NCI-H82 (cell line): ENCODE measurements around the gene FOXF1.

Source experiments
- DNase-seq: peaks from one replicate; lab custom pipeline; 2025; lab: John Stamatoyannopoulos, UW

FOXF1 gene

DNA sequence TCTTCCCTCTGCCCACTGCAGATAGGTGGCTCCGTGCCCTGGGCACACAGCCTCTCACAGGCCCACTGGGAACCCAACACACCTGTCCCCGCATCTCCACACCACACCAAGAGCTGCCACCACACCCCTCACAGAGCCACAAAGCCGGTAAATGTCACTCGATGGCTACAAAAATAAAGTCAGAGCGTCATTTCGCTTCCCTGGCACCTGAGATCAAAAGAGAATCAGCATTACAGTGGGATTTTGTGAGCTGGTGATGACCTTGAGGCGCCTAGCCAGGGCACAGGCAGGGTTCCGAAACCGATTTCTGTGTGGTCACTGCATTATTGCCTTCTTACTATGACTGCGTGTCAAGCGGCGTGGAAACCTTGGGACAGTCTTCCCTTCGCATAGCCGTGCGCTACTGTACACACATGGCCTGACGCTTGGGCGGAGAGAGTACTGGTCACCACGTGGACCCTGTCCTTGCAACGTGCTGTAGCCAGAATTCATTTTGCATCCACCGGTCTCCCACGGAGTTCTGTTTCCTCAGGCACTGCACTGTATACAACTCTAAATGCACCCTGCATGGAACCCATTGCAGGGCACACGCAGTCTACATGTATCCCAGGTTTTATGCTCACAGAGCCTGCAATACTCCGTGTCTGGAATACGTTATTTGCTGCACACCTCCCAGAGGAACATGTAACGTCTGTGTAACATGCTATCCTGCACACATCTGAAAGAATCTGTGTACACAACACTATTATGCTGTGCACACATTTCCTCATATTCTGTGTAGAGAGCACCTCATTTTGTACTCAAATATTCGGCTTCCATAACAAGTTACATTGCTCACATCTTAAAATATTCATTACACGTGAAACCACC is 5.8 kb upstream of the FOXF1 start:
- no peak for DNase-seq

DNA sequence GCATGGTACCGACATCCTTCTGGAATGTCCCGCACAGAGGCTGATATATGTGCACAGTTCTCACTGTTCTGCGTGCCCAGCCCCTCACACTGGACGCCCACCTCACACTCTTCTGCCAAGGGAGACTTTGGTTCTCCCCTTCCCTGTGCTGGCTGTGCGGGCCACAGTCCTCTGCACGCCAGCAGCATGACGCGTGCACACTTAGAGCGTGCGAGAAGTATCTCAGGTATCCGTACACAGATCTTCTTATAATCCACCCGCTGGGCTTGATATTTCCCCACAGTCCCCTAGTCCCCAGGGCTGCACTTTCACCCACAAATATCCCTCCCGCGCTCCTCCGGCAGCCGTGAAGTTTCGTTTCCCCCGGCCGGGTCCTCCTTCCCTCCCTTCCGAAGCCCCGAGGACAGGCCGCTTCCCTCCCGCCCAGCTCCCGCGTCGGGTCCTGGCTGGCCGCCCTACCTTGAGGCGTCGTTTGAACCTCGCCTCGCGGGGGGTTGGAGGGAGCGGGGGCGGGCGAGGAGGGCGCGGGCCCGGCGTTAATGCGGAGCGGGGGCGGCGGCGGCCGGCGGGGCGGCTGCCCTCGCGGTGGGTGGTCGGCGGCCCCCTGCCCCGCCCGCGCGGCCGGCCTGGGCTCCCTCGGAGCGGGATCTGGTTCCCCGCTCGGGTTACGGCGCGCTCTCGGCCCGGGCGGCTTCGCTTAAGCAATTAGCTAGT is 5.0 kb upstream of the FOXF1 start:
- DNase-seq = no peak

DNA sequence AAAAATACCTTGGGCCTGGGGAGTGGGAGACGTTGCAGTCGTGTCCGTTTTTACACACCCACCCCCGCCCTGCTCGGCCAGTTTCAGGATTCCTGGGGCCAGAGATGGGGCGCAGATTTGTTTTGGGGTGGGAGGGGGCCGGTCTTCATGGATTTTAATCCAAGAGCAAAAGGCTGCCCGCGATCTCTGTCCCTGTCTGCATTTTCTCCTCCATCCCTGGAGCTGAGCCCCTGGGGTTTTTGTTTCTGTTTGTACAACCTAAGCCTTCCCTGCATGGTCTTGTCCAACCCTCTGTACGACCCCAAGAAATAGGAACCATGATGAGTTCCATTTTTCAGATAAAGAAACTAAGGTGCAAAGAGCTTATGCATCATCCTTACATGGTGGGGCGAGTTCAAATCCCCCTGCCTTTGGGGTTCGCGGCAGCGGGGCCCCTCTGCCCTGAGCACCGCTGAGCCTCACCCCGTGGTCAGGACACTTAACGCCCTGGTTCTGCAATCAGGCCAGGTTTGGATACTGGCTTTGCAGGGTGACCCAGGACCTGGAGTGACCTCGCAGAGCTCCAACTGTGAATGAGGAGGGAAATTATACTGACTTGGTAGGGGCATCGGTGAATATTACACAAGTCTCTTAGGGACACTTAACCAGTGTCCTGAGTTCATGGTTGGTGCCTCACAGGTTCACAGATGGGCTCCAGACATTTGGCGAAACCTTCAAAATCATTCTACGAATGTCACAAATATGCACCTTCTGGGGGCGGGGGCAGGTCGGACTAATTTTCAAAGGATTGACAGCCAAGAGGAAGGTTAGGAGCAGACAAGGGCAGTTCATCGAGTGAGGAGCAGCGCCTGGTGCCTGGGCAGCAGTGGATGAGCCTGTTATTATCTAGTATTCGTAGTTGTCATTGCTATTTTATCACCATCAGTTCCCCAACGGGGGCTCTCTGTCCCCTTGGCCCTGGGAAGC is 4.1 kb upstream of the FOXF1 start:
- DNase-seq = no peak

DNA sequence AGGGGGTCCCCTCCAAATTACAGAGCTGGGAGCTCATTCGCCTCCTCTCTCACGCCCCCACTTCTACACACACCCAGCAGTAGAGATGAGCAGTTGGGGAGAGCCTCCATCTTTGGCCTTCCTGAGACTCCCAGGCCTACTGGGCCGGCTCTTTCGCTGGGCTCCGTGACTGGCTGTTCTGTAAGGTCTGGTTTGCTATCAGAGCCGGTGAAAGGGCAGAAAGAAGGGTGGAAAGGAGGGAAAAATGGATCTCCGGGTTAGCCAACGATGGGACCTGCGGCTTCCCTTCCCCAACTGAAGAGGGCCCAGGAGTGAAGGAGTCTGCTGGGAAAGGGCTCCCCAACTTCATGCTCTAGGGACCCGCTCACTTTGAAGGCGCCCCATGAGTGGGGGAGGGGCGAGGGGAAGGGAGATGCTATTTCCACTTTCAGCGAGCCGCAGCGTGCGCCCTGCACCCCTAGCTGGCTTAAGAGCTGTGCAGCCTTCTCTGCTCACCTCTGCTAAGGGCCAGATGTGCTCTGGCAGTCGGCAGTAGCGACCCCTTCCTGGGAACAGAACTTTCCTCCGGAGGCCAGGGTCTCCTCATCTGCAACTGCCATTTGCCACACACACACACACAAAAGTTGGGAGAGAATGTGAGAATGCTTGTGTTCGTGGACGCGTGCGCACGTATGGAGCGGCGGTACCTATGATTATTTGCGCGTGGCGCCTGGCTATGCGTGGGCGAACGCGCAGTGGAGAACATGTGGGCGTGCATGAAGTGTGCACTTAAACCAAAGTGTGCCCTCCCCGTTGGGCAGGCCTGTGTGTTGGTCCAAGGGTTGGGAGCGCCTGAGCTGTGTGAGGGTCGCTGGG is 2.9 kb upstream of the FOXF1 start:
- no peak for DNase-seq

DNA sequence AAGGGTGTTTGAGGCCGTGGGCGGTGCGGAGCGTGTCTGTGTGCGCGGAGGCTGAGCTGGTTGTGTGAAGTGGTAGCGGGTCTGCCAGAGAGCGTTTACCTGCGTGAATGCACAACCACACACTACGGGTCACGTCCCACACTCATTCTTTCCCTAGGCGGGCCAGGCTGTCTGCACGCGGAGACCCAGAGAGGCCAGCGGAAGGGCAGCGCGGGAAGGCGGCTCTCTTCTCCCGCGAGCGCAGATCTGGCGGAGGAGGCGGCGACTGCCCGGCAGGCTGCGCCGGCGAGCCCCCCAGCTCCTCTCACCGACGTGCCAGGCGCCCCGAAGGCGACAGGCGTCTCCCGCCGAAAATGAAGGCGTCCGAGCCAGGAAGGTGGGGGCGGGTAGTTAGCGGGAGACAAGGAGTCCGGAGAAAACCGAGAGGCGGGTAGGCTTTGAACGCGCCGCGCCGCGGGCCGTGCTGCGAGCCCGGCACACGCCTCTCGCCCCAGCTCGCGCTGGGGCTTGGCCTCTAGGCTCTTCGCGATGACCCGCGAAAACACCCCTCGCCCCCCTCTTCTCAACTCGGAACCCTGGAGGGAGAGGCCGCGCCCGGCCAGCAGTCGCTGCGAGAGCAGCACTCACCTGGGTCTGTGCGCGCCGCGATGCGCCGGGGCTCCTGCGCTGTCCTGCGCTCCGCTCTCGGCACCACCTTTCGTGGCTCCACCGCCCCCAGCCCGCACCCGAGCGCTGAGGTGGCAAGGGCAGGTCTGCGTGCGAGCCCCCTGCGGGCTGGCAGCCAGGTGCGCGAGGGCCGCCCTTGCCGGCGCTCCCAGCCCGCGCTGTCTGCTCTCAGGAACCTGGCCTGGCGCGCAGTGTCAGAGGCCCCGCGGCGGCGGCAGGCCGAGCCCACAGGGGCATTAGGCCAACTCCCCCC is 2.0 kb upstream of the FOXF1 start:
- DNase-seq = no peak

DNA sequence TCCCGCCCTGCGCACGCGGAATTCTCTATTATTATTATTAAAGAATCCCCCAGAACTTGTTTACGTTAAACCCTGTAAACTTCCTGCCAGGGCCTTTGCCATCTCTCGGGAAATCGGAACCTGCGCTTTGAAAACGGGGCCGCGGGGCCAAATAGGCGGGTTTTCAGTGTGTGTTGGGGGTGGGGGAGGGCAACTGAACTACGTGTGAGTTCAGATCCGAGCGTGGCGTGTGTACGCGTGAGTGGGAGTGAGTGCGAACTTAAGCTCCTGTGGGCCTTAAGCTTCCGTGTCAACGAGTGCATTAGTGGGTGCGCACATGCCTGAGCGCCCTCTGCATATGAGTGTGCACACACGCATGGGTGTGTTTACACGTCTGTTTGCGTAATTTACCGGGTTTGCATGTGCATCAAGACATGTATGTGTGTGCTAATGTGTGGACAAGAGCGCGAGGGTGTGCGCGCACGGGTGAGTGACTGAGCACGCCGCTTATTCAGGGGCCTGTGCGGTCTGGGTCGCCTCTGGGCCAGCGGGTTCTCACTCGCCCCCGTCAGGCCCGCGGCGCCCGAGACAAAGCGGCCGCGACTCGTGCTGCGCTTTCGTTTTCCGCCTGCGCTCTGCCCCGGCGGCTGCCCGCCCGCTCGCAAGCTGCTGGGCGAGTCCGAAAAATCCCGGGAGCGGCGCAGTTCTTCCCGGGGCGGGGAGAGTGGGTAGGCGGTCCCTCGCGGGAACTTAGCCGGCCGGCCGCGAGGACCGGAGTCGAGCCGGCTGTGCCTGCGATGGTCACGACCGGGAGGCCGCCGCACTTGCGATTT is 1.2 kb upstream of the FOXF1 start:
- DNase-seq = no peak

DNA sequence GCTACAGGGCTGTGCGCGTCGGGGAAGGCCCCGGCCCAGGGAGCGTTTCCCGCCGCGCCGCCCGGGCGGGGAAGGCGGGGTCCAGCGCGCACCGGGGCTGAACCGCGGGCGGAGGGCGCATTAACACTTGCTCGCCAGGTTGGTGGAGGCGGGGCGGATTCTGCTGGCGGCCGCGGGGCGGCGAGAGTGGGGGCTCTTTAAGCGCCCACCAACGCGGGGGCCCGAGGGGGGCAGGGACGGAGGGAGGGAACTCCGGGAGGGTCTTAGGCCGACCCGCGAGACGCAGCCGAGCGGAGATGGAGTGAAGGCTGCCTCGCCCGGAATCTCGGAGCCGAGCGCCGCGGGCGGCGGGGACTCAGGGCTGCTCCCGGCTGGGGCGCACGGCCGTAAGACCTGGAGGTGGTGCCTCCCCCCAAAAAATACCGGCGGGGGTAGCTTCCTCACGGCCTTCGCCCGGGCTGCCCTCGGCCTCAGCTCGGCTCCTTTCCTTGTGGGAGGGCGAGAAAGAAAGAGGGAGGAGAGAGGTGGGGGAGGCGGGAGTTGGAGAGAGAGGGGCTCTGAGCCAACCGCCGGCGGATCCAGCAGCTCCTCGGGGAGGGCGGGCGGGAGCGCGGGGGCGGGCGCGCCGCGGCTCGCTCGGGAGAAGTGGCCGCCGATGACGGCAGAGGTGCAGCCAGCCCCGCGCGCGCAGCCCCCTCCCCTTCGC is 415 bp upstream of the FOXF1 start:
- no peak for DNase-seq

DNA sequence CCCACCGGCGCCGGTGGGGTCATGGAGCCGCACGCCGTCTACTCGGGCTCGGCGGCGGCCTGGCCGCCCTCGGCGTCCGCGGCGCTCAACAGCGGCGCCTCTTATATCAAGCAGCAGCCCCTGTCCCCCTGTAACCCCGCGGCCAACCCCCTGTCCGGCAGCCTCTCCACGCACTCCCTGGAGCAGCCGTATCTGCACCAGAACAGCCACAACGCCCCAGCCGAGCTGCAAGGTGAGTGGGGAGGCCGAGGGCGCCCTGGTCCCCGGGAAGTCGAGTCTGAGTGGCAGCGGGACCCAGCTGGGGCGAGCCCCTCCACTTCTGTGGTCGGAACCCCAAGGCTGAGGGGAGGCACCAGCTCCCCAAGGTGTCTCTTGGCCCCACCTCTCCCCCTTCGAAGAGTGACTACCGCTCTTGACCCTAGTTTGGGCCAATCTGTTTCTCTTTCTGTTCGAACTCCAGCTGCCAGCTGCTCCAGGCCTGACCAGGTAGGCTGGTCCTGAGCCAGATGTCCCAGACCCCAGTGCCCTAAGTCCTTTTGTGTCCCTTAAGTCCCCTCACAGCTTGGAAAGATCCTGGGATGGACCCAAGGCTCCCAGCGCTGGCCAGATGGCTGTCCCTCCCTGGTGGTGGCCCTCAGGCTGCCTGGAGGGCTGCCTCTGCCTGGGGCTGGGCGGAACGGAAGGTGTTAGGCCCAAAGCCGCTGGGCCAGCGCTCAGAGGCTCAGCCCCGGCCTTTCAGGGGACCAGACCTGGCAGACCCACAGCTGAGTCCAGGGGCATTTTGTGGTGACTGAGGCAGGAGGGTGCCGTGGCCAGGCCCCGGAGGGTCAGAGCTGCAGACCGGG is 1.2 kb downstream of the FOXF1 start:
- DNase-seq = no peak

DNA sequence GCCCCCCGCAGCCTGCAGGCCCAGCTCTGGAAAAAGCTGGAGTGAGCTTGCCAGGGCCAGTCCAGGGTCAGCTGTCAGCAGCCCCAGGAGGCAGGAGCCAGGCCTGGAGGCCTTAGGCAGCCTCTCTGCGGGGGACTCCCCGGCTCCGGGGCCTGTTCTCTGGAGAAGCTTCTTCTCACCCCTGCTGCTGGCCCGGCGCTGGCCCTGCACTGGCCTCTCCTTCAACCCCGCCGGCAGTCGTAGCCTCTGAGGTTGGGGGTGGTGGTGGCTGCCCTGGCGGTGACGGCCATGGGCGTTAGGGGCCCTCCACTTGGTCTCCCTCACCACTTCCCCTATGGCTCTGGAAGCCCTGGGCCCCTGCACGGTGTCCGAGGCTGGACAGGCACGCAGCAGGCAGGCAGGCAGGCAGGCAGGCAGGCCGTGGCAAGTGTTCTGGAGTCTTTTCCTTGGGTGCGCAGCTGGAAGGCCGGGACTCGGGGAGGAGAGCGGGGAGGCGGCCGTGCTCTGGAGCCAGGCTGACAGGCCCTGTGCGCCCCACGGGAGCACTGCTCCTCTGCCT is 2.1 kb downstream of the FOXF1 start:
- no peak for DNase-seq

DNA sequence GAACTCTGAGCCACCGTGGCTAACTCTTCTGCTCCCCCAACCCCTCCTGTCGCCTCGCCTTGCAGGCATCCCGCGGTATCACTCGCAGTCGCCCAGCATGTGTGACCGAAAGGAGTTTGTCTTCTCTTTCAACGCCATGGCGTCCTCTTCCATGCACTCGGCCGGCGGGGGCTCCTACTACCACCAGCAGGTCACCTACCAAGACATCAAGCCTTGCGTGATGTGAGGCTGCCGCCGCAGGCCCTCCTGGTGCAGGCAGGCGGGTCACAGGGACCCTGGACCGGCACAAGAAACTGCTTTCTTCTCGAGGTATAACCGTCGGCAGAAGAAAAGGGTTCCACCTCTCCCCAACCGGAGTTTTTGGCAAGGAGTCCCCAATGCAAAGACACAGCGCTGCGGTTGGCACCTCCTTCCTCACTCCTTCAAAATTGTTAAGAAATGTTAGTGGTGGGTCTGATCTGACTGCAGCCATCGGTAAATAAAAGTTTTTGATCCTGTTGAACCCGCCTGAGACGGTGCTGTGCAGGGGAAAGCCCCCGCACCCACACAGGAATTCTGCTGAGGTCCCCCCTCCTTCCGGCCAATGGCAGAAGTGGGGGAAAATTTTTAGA is 2.6 kb downstream of the FOXF1 start:
- no peak for DNase-seq

DNA sequence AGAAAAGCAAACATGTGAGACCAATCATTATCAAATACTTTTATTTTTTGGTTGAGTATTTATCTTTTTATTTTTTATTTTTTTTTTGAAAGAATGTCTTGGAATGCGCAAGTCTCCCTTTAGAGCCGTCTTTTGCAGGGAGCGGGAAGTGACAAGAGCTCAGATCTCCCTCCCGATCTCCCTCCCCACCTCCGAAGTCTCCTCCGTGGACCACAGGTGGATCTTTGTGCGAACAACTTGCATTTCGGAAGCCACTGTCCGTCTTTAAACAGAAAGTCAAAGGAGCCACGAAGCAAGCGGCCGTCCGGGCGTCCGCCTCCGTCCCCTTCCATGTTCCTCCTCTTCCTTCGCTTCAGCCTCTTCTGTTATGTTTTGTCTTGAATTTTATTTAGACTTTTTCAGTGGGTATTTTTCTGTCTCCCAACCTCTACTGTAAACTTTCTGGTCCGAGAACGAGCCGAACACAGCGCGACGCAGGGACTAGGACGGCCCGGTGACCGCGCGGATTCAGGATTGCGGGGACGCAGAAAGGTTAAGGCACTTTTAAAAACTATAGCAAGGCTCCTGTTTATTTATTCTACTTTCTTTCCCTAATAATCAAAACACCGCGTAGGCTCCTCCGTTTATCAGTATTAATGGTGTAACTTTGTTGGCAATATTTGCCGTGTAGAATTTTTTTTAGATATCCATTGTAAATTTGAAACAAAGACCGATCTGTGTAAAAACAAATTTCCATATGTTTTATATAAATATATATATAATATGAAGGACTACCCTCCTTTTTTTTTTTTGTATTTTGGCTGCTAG is 3.3 kb downstream of the FOXF1 start:
- DNase-seq = no peak

DNA sequence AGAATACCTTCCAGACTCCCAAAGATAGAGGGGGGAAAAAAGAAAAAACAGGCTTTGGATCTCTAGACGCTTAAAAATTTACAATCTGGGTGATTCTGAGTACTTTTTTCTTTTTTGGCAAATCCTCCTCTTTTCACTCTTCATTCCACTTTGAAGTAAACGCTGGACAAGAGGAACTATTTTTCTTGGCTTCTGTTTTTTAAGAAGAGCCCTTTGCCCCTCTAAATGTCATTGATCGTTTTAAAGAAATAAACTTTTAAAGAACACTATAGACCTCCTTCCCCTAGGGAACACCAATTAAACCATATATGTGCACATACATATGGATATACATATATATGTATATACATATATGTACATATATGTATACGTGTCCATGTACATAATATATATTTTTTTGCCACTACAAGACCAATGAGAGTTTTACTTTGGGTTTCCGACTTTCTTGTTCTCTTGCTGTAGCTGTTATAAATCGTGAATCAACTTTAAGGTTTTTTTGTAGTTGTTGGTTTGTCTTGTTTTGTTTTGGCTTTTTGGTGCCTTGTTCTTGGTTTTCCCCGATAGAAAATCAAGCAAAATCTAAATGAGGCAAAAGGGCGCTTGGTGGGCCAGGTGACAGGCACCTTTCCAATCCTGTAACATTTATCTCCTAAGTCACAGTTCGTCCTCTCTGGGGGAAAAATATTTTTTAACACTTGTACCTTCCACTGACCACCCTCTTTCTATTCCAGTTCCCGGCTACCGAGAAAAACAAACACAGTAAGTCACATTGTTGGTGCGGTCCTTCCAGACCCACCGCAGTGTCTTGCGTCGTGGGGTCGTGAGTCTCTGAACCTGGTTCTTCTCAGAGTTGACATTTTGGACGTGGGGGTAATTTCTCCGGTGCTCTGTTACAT is 4.4 kb downstream of the FOXF1 start:
- DNase-seq = no peak

DNA sequence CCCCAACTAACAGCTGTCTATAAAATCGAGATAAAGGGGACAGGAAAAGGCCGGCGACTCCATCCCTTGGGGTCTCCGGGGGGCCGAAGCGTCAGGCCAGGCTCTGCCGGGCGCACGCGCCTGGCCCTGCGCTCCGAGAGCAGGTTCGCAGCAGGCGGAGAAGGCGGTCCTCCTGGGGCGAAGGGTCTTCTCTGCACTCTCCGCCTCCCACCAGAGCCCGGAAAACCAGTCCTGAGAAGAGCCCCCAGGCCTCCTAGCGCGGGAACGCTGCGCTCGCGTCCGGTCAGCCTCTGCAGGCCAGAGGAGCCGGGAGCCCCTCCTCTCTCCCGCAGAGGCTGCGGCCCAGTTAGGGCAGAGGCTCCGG is 5.1 kb downstream of the FOXF1 start:
- no peak for DNase-seq

DNA sequence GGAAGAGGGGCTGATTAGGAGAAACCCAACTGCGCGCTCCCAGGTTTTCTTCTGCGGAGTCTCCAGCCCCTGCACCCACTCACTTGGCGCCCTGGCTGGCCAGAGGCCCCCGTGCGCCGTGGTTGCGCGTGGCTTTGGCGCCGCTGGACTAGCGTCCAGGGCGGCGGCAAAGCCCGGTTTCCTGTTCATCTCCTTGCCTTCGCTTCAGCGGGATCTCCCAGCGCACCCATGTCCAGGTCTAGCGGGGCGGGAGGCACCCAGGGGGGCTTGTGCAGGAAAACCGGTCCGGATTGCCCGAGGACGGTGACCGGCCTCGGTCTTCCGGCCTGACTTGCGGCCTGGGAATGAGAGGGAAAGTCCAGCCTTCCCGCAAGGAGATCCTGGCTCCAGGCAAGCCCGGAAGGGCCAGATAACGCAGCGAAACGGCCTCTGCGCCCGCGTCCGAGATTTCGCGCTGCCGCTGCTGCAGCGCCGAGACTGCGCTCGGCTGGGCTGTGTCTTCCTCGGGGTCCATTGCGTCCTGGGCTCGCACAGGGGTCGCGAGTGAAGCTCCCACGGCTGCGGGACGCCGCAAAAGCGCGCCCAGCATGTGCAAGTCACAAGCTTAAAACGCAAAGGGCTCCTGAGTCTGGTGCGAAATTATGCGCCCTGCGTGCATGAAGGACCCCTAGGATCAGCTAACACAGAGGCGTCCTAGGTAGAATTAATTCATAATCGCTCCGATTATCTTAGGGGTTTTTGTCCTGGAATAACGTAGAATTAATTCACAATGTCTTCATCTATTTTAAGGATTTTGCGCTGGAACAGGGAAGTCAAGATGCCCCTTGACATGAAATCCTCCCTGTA is 5.7 kb downstream of the FOXF1 start:
- DNase-seq = no peak
